KOPT-K1 (cell line): ENCODE data around the gene SCN3A.

Source experiments
- H3K27ac ChIP-seq: fragments of 200-600 bp; sonication (generic); 2 replicates; pipeline ENCODE4 v1.5.1; 2016; ENCODE audit warnings: antibody characterized with exemption, mild to moderate bottlenecking, low read depth, low read length; ENCODE audit not compliant: poor library complexity, severe bottlenecking
- H3K36me3 ChIP-seq: fragments of 200-600 bp; sonication (generic); 2 replicates; pipeline ENCODE4 v1.5.1; 2017; ENCODE audit warnings: antibody characterized with exemption, mild to moderate bottlenecking, low read length, moderate library complexity; ENCODE audit not compliant: insufficient read depth
- H3K9me3 ChIP-seq: fragments of 200-600 bp; sonication (generic); 2 replicates; pipeline ENCODE4 v1.5.1; 2017; ENCODE audit warnings: antibody characterized with exemption, low read length, mild to moderate bottlenecking; ENCODE audit not compliant: insufficient read depth, poor library complexity, severe bottlenecking

Gene SCN3A

DNA sequence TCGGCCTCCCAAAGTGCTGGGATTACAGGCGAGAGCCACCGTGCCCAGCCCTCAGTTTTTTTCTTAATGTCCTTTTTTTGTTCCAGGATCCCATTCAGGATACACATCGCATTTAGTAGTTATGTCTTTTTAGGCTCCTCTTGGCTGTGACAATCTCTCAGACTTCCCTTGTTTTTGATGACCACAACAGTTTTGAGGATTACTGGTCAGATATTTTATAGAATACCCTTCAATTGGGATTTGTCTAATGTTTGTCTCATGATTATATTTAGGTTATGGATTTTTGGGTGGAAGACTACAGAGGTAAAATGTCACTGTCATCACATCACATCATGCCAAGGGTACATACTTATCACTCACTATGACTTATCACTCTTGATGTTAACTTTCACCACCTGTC is 46.7 kb downstream of the SCN3A start:
- H3K9me3 ChIP-seq: no peaks in the 10 kb centered on the region
- no peak overlapping the region for H3K27ac ChIP-seq
- H3K36me3 ChIP-seq: no peaks in the 10 kb centered on the region

DNA sequence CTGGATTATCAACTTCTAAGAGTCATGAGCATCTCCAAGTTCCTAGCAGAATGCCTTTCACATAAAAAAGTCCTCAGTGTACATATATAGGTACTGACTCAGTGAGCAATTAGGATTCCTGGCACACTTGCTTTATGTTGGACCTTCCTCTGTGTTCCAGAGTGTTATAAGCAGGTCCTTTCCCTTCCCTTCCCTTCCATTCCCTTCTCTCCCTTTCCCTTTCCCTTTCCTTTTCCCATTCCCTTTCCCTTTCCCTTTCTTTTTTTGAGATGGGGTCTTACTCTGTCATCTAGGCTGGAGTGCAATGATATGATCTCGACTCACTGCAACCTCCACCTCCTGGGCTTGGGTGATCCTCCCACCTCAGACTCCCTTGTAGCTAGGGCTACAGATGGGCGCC is 48.7 kb downstream of the SCN3A start:
- H3K9me3 ChIP-seq: no peaks in the 10 kb centered on the region

DNA sequence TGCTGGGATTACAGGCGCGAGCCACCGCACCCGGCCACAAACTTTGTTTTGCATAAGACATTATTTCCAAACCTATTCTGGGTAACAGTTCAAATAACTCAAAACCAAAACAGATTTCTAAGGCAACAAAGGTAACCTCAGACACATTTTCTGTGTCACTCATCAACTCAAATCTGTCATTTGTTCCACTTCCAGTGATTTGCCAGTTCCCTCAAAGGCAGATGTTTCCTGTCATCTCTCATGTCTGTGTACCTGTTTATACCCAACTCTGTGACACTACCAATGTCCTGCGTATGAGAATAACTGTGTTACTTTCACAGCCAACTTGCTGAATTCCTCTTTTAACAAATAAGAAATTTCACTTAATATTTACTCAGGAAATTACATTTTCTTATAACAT is 54.4 kb downstream of the SCN3A start:
- Histone ChIP-seq H3K9me3 (no peaks in the 10 kb centered on the region), H3K27ac (no peak overlapping the region), H3K36me3 (no peaks in the 10 kb centered on the region)

More for the DNA sequence above, 48.7 kb downstream of the SCN3A start:
- H3K36me3 ChIP-seq: no peaks in the 10 kb centered on the region
- H3K27ac ChIP-seq: no peak overlapping the region

DNA sequence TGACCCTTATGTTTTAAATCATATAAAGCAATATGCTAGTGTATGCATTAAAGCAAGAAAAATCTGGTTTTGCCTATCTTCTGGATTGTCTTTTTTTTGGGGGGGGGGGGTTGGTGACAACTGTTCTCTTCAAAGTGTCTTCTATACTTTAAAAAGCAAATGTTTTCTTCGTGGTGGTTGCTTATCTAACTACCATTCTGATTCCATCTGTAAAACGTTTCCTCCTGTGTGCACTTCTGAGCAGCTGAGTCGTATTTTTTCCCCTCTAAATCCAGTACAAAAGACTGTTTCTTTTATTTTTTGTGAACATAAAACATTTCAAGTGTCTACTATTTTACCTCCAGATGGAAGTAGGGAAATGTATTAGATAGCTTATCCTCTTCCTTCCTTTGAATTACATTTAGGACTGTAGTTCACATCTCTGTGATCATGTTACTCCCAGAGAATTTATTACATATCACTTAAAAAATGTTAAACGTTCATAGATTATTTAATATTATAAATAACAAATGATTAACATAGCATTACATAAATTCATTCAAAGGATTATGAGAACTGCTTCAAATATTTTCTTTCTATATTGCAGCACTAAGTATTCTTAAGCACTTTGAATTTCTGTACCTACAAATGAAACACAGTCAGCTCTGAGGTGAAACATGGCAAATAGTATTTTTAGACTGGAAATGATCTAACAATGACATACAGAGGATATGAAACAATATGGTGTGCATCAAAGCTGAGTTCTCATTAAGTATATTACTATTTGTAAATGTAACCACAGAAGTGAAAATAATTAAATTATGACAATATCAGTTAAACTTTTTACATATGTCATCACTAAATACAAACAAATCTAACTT is 56.4 kb downstream of the SCN3A start:
- no peak overlapping the region for H3K27ac ChIP-seq
- no peaks in the 10 kb centered on the region for H3K36me3 ChIP-seq

DNA sequence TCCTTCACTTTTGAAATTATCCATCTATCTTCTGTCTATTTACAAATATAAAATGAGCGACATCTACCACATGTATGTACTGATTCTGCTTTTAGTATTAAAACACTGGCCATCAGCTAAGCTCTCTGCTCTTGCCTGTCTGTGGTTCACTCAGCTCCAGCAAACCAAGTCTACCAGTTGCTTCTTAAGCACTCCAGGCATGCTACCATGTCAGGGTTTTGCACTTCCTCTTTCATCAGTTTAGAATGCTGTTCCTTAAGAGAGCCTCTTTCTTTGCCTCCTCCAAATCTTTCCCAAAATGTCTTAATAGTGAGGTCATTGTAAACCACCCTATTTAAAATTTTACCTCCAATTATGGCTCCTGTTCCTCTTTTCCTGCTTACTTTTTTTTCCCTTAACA is 59.5 kb downstream of the SCN3A start:
- no peak overlapping the region for H3K27ac ChIP-seq
- no peaks in the 10 kb centered on the region for H3K36me3 ChIP-seq
- H3K9me3 ChIP-seq: no peaks in the 10 kb centered on the region

More for the DNA sequence above, 56.4 kb downstream of the SCN3A start:
- H3K9me3 ChIP-seq: no peaks in the 10 kb centered on the region

DNA sequence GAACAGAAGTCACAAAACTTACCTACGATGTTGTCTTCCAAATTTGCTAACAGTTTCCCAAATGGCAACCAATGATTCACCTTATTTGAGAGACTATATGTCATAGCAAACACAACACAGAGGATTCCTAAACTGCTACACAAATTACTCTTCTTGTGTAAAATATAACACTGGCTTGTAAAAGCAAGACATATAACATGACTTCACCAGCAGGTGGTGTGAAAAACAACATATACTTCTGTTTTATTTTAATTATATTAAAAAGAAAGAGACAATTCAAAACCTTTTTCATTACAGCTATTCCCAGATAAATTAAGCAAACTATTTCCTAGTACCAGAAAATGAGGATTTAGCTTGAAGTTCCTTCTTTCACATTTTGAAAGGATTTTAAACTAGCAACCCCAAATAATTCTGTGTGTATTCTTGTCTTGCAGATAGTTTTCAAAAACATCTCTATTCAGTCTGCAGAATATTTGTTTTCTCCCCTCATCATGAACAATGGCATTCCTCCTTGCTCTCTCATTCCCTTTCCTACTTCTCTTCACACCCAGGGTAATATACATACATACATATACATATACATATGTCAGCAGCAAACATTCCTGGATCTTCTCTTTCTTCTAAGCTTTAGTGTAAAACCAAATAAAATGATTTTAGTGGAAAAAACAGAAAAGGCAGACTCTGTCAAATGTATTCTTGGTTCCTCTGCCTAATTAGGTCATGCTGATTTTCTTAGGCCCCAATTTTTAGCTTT is 62.1 kb downstream of the SCN3A start:
- Histone ChIP-seq H3K36me3 (no peaks in the 10 kb centered on the region), H3K9me3 (no peaks in the 10 kb centered on the region), H3K27ac (no peak overlapping the region)

DNA sequence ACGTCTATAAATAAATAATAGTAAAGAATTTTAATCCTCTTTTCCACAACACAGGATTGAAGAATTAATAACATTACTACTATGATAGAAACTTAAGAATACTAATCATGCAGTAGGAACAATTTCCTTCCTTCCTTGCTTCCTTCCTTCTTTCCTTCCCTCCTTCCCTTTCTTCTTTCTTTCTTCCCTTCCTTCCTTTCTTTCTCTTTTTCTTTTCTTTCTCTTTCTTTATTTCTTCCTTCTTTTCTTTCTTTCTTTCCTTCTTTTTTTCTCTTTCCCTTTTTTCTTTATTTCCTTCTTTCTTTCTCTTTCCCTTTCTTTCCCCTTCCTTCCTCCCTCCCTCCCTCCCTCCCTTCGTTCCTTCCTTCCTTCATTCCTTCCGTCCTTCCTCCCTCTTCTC is 77.6 kb downstream of the SCN3A start:
- Histone ChIP-seq H3K9me3 (no peaks in the 10 kb centered on the region), H3K27ac (no peak overlapping the region), H3K36me3 (no peaks in the 10 kb centered on the region)

DNA sequence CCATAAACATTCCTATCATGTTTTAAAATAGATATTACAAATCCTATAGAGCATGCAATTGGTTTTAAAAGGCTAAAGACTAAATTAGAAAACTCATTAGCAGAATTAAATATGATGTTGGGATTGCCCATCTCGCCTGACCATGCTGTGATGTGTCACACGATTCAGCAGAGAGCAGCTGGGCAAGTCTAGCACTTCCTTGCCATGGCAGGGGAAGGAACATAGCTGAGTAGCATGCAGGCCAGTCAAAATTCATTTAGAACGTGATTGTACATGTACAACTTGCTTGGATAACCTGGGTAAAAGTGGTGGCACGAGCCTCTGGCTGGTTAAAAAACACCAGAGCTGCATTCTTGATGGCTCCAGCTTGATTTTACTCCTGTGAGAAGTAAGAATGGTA is 81.3 kb downstream of the SCN3A start:
- H3K27ac ChIP-seq: no peak overlapping the region
- no peaks in the 10 kb centered on the region for H3K9me3 ChIP-seq
- H3K36me3 ChIP-seq: no peaks in the 10 kb centered on the region

DNA sequence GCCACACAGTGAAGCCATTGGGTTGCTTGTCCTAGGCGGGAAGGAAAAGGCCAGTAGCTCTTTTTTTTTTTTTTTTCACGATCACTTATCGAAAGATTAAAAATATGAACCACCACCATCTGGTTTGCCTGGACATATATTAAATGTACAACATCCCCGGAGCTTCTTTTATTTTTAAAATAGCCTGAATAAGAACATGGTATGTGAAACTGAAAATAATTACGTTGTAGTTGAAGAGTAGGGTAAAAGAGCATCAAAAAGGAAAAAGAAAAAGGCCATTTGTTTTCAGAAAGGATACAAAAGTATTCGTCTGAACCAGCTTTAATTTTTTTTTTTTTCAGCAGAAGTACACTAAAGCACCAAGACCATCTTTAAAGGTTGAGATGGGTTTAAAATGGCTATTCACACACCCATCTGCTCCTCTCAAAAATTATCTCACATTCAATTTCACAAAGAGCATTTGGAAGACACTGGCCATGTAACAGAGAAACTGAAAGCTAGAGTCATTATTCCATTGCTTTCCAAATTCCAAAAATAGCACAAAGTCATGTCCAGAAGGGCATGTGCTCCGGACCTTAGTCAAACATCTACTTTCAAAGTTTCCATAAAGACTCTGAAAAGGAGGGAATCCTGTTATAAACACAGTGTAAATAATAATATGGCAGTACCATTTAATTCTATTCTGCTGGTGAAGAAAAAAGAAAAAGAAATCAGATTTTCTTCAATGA is 82.9 kb downstream of the SCN3A start:
- Histone ChIP-seq H3K9me3 (no peaks in the 10 kb centered on the region), H3K36me3 (no peaks in the 10 kb centered on the region), H3K27ac (no peak overlapping the region)

DNA sequence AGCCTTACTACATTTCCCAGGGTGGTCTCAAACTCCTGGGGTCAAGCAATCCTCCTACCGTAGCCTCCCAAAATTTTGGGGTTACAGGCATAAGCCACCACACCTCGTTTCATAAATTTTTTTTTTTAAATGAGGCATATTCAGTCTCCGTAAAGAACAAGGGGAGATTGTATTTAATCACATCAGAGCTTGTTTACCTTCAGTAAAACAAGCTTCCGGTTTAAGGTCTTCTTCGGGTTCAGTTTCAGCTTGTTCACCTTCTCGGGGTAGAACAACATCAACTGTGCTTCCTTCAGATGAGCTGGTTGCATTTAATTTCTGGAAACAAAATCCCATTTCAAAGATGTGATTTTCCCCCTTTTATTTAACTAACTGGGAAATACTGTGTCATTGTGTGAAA is 88.6 kb downstream of the SCN3A start:
- Histone ChIP-seq H3K9me3 (no peaks in the 10 kb centered on the region), H3K36me3 (no peaks in the 10 kb centered on the region), H3K27ac (no peak overlapping the region)

DNA sequence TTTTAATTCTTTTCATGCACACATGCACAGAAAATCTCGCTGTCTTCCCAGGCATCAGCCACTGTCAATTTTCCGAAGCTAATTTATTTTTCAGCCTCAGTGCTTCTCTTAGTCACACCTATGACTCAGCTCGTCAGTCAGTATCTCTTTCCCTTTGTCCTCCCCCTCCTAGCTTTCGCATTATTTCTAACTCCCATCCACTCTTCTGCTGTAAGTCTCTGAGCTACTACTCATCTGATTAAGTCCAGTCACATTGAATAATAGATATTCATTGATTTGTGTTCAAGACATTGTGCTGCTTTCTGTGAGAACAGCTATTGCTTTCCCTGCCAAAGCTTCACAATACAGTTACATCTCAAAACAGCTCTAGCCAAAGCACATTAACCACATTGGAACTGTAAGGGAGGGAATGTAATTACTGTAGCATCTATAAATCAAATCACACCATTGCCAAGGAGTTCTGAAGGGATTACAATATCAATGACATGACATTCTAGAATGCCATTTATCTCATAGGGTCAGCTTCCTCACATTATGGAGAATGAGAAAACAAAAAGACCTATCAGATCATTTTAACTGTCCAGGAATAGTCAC is 89.4 kb downstream of the SCN3A start:
- Histone ChIP-seq H3K36me3 (no peaks in the 10 kb centered on the region), H3K27ac (no peak overlapping the region), H3K9me3 (no peaks in the 10 kb centered on the region)

DNA sequence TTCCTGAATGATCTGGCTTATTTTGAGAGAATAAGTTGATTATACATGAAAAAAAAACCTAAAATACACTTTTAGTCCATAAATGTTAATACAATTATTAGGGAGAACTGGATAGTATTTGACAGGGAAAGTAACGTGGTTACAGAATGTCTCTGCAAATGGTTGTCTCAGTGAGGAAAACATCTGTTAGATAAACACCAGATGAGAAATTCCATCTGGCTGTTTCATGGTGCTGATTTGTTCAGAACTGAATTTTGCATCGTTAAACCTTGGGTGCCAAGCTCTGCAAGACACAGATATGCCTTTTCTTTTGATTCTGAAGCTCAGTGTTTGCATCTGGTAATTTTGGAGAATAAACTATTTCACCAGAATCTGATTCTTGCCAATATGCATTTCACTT is 90.4 kb downstream of the SCN3A start:
- no peaks in the 10 kb centered on the region for H3K9me3 ChIP-seq
- no peaks in the 10 kb centered on the region for H3K36me3 ChIP-seq

DNA sequence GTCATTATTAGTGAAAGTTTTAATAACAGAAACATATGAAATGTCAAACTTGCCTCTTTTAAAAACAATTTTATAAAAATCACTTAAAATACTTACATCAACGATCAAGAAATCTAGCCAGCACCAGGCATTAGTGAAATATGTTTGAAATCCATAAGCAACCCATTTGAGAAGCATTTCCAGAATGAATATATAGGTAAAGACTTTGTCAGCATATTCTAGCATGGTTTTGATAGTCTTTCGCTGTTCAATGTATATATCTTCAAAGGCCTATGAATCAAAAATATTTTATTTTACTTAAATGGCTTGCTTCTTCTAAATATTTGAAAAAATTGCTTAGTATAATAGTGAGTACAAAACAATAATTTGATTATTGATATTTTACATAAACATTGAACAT is 91.1 kb downstream of the SCN3A start:
- Histone ChIP-seq H3K27ac (no peak overlapping the region), H3K9me3 (no peaks in the 10 kb centered on the region), H3K36me3 (no peaks in the 10 kb centered on the region)

More for the DNA sequence above, 90.4 kb downstream of the SCN3A start:
- H3K27ac ChIP-seq: no peak overlapping the region

DNA sequence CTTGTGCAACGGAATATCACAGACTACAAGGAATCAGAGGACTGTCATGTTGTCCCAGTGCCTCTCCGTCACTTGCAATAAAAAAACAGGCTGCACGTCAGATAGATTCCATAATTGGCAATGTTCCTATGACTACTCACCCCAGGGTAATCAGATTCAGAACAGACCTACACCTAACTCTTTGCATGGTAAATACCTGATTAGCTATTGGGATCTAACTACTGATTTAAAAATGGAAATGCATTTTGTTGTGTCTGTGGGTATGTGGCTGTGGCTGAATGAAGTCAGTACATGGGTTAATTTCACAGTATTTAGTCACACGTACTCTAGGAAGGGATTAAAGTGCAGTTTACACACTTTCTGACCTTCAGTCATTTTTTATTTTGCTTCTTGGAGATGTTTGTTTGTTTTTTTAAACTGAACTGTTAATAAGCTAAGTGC is 91.7 kb downstream of the SCN3A start:
- Histone ChIP-seq H3K9me3 (no peaks in the 10 kb centered on the region), H3K27ac (no peak overlapping the region)

DNA sequence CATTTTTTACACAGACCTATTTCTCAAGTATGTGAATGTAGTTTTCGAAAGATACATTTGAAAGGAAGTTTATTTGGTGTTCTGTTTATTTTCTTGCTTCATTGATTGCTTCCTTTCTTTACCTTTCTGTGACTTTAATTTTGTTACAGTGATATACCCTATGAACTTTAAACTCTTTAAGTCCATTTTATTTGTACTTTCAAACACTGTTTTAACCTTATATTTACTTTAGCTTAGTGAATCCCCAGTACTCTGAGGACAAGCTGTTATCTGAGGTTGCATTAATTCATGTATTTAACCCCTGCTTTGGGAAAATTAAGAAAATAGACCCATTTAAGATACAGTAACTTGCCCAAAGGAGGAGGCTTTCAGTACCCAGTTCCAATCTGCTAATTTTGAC is 93.5 kb downstream of the SCN3A start:
- Histone ChIP-seq H3K36me3 (no peaks in the 10 kb centered on the region), H3K27ac (no peak overlapping the region), H3K9me3 (no peaks in the 10 kb centered on the region)

More for the DNA sequence above, 91.7 kb downstream of the SCN3A start:
- H3K36me3 ChIP-seq: no peaks in the 10 kb centered on the region
